OCI-LY1 (cell line): ENCODE measurements around the gene HELT.

ENCODE experiments used
- EZH2 ChIP-seq: fragments of 200-600 bp; sonication (generic), shearing (Covaris generic); IDR thresholded peaks from 2 replicates; pipeline ENCODE4 v1.8.0; 2017; ENCODE audit warnings: borderline replicate concordance, mixed run types, mild to moderate bottlenecking, antibody characterized with exemption, low read length, moderate library complexity, mixed read lengths
- TF ChIP-seq, protein P1 (sequence below): fragments of 200-600 bp; sonication (generic), shearing (Covaris generic); IDR thresholded peaks from 2 replicates; pipeline ENCODE4 v1.5.1; 2017; ENCODE audit warnings: mild to moderate bottlenecking, antibody characterized with exemption, low read length, moderate library complexity, mixed read lengths

DNA sequence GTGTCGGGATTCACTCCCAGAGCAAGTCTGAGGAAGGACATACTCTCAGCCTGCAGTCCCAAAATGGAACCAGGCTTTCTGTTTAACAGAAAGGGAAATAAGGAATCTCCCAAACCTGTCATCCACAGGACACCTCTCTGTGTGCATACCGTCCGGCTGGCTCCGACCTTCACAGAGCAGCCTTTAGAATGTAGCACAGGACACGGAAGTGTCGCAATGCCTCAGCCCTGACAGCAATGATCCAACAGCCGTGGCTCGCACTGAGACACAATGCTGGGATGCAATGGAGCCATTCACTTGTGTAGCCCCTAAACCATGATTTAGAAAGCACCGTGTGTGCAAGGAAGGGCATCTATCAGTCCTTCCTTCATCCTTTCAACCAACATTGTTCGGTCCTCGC, 15.5 kb upstream of the HELT start:
- TF ChIP-seq, protein P1, sequence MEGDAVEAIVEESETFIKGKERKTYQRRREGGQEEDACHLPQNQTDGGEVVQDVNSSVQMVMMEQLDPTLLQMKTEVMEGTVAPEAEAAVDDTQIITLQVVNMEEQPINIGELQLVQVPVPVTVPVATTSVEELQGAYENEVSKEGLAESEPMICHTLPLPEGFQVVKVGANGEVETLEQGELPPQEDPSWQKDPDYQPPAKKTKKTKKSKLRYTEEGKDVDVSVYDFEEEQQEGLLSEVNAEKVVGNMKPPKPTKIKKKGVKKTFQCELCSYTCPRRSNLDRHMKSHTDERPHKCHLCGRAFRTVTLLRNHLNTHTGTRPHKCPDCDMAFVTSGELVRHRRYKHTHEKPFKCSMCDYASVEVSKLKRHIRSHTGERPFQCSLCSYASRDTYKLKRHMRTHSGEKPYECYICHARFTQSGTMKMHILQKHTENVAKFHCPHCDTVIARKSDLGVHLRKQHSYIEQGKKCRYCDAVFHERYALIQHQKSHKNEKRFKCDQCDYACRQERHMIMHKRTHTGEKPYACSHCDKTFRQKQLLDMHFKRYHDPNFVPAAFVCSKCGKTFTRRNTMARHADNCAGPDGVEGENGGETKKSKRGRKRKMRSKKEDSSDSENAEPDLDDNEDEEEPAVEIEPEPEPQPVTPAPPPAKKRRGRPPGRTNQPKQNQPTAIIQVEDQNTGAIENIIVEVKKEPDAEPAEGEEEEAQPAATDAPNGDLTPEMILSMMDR = no peak
- no peak for TF ChIP-seq EZH2
